ENCODE measurements around the gene WDR87. TPM values are rescaled to one million over a fixed set of nuclear protein-coding genes. Genes with fewer than 3 reads are reported as not detected.

WDR87 gene
- total RNA-seq, 1 donor from 2014 or later: not detected

DNA sequence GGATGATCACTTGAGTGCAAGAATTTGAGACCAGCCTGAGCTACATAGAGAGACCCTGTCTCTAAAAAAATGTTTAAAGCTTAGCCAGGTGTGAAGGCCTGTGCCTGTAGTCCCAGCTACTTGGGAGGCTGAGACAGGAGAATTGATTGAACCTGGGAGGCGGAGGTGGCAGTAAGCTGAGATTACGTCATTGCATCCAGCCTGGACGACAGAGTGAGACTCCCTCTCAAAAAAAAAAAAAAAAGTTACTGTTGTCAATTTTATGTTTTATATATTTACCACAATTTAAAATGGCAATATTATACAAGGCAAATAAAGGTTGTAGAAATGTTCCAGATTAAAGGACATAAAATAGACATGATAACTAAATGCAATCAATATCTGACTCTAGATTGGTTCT is 29.2 kb downstream of the WDR87 start:
- ChIA-PET POLR2A (no interaction called here), CTCF (no interaction called here)
- TF ChIP-seq, protein P1, sequence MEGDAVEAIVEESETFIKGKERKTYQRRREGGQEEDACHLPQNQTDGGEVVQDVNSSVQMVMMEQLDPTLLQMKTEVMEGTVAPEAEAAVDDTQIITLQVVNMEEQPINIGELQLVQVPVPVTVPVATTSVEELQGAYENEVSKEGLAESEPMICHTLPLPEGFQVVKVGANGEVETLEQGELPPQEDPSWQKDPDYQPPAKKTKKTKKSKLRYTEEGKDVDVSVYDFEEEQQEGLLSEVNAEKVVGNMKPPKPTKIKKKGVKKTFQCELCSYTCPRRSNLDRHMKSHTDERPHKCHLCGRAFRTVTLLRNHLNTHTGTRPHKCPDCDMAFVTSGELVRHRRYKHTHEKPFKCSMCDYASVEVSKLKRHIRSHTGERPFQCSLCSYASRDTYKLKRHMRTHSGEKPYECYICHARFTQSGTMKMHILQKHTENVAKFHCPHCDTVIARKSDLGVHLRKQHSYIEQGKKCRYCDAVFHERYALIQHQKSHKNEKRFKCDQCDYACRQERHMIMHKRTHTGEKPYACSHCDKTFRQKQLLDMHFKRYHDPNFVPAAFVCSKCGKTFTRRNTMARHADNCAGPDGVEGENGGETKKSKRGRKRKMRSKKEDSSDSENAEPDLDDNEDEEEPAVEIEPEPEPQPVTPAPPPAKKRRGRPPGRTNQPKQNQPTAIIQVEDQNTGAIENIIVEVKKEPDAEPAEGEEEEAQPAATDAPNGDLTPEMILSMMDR (IDR thresholded peaks at IDR 0.05): no peak
- peaks cover 3% of the 10 kb centered on the region for H3K36me3 Mint-ChIP-seq (ENCODE audit: low read depth)
- peaks cover 3% of the 10 kb centered on the region for H3K27me3 Mint-ChIP-seq
- DNase-seq (no peak), ATAC-seq (ENCODE audit: low read depth) (no peak)
- no peak overlapping the region for H3K27ac Mint-ChIP-seq
- no peak overlapping the region for H3K4me3 Mint-ChIP-seq
- peaks cover 5% of the 10 kb centered on the region for H3K9me3 Mint-ChIP-seq
- intact Hi-C loops (cut with micrococcal nuclease): no loop called here
- H3K4me1 Mint-ChIP-seq: no peaks in the 10 kb centered on the region

DNA sequence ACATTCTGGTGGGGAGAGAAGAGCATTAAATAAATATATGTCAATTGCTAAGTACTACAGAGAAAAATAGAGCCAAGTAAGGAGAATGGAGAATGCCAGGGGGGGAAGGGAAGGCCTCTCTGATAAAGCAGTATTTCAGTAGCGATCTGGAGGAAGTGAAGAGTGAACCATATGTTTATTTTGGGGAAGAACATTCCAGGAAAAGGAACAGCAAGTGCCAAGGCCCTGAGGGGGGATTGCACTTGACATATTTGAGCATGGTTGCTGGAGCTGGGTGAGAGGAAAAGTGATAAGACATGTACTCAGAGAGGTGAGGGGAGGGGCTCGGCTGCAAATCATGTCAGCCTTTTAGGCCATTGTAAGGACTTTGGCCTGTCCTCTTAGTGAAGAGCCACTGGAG is 30.4 kb downstream of the WDR87 start:
- Mint-ChIP-seq H3K27ac (no peak overlapping the region), H3K4me3 (no peak overlapping the region), H3K9me3 (no peaks in the 10 kb centered on the region), H3K27me3 (peaks cover 3% of the 10 kb centered on the region), H3K4me1 (no peaks in the 10 kb centered on the region), H3K36me3 (ENCODE audit: low read depth) (no peaks in the 10 kb centered on the region)
- TF ChIP-seq, protein P1 (IDR thresholded peaks at IDR 0.05): no peak
- ATAC-seq (ENCODE audit: low read depth) (no peak), DNase-seq (no peak)
- ChIA-PET POLR2A (no interaction called here), CTCF (no interaction called here)
- intact Hi-C loops (cut with micrococcal nuclease): no loop called here

DNA sequence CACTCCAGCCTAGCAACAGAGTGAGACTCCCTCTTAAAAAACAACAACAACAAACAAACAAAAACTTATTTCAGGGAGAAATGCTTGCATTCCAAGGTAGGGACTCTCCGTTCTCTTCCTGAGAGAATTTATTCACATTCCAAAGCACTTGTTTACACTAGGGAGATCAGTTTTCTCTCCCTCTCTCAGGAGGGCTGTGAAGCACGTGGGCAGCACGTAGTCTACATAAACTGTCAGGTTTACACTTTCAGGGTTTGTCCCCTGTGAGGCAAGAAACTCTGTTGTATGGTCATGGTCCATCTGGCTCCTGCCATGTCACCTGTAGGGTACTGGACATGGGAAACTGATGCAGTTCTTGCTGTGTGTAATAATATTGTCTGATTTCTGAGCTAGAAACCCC is 31.6 kb downstream of the WDR87 start:
- Mint-ChIP-seq H3K4me3 (no peak overlapping the region), H3K36me3 (ENCODE audit: low read depth) (no peaks in the 10 kb centered on the region), H3K27ac (no peak overlapping the region), H3K9me3 (no peaks in the 10 kb centered on the region), H3K27me3 (peaks cover 6% of the 10 kb centered on the region), H3K4me1 (no peaks in the 10 kb centered on the region)
- ChIA-PET CTCF (no interaction called here), POLR2A (no interaction called here)
- intact Hi-C loops (cut with micrococcal nuclease): no loop called here
- no peak for ATAC-seq (ENCODE audit: low read depth)
- no peak for DNase-seq
- TF ChIP-seq, protein P1 (IDR thresholded peaks at IDR 0.05): no peak

DNA sequence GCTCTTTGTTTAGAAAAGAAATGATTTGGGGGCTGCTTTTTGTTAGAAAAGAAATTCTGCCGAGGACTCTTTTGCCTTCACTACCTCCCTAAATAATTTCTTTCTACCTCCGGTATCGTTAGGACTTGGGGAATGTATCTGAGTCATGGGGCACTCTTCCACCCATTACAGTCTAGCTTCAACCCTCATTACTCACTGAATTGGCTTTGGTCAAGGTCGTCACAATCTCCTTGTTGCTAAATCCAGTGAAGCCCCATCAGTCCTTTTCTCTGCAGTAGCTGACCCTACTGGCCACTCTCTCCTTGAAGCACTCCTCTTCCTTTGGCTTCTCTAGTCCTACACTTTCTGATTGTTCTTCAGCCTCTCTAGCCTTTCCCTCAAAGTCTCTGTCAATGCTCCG is 34.0 kb downstream of the WDR87 start:
- Mint-ChIP-seq H3K36me3 (ENCODE audit: low read depth) (no peaks in the 10 kb centered on the region), H3K27ac (no peak overlapping the region), H3K27me3 (peaks cover 9% of the 10 kb centered on the region), H3K4me3 (no peak overlapping the region), H3K4me1 (no peaks in the 10 kb centered on the region), H3K9me3 (no peaks in the 10 kb centered on the region)
- no peak for DNase-seq
- ATAC-seq (ENCODE audit: low read depth): no peak
- intact Hi-C loops (cut with micrococcal nuclease): no loop called here
- TF ChIP-seq, protein P1 (IDR thresholded peaks at IDR 0.05): no peak
- POLR2A ChIA-PET: no interaction called here
- CTCF ChIA-PET: no interaction called here

DNA sequence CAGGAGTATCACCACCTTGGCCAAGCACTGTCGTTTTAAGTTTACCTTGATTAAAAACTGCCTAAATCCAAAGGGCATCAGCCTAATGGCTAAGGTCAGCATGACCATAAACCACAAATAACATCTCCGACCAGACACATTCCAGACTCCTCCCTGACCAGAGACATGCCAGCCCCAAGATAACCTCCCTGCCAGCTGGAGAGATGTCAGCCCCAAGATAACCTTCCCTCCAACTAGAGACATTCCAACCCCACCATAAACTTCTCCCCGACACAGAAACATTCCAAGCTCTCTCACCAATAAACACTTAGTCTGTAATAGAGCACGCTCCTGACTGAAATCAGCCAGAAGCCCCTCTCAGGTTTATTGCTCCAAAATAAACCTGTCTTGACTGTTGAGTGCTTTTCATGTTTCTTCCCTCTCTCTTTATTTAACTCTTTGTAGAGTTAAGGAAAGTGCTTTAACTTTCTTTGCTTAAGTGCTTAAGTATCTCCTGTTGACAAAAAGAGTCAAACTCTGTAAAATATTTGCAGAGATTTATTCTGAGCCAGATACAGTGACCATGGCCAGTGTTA is 36.5 kb downstream of the WDR87 start:
- no peak overlapping the region for H3K4me3 Mint-ChIP-seq
- H3K27me3 Mint-ChIP-seq: peaks cover 12% of the 10 kb centered on the region
- H3K27ac Mint-ChIP-seq: no peak overlapping the region
- H3K4me1 Mint-ChIP-seq: no peaks in the 10 kb centered on the region
- ChIA-PET POLR2A (no interaction called here), CTCF (no interaction called here)
- intact Hi-C loops (cut with micrococcal nuclease): no loop called here
- TF ChIP-seq, protein P1 (IDR thresholded peaks at IDR 0.05): no peak
- no peaks in the 10 kb centered on the region for H3K9me3 Mint-ChIP-seq
- DNase-seq (no peak), ATAC-seq (ENCODE audit: low read depth) (no peak)
- H3K36me3 Mint-ChIP-seq (ENCODE audit: low read depth): no peaks in the 10 kb centered on the region
